Skeletal muscle cell (primary cell): ENCODE data around the gene LRRFIP2.
"Not testable (repeated sequence)": the region's sequence is repeated elsewhere in the genome, so short reads cannot be mapped to it uniquely, and the experiment has no call there.

Experiments
- DNase-seq: peaks from one replicate; pipeline ENCODE4 v3.0.0-alpha.2; 2010; ENCODE audit warnings: low read depth
- H3K4me3 ChIP-seq: 2 replicates; pipeline ENCODE4 v1.5.1; 2011; ENCODE audit warnings: low read depth, mild to moderate bottlenecking, control low read depth, low read length, moderate library complexity

The LRRFIP2 gene

GRCh38 chr3:37124435-37124834, 49.9 kb downstream of the LRRFIP2 start:
- H3K4me3 ChIP-seq, result no peak overlapping the region
- DNase-seq, result no peak

GRCh38 chr3:37123292-37123691, 51.1 kb downstream of the LRRFIP2 start:
- DNase-seq, result no peak
- H3K4me3 ChIP-seq, result no peak overlapping the region

GRCh38 chr3:37122069-37122468, 52.3 kb downstream of the LRRFIP2 start:
- not testable (repeated sequence) for H3K4me3 ChIP-seq, DNase-seq

GRCh38 chr3:37118163-37118562, 56.2 kb downstream of the LRRFIP2 start:
- no peak for DNase-seq
- H3K4me3 ChIP-seq, result no peak overlapping the region

- DNase-seq, result no peak
- H3K4me3 ChIP-seq, result no peak overlapping the region
Observed at GRCh38 chr3:37117548-37117947, 56.8 kb downstream of the LRRFIP2 start.

- H3K4me3 ChIP-seq, result no peak overlapping the region
Observed at GRCh38 chr3:37116998-37117397, 57.4 kb downstream of the LRRFIP2 start.

GRCh38 chr3:37115446-37115845, 58.9 kb downstream of the LRRFIP2 start:
- peak; percentile 46 for DNase-seq

More at GRCh38 chr3:37116998-37117397, 57.4 kb downstream of the LRRFIP2 start:
- no peak for DNase-seq

GRCh38 chr3:37114251-37115145, 59.9 kb downstream of the LRRFIP2 start:
- H3K4me3 ChIP-seq, result no peak overlapping the region
- DNase-seq, result peak; percentile 46

More at GRCh38 chr3:37115446-37115845, 58.9 kb downstream of the LRRFIP2 start:
- no peak overlapping the region for H3K4me3 ChIP-seq

GRCh38 chr3:37112987-37113386, 61.4 kb downstream of the LRRFIP2 start:
- DNase-seq, result no peak
- no peak overlapping the region for H3K4me3 ChIP-seq

- H3K4me3 ChIP-seq, result no peak overlapping the region
- DNase-seq, result no peak
Observed at GRCh38 chr3:37111199-37111598, 63.2 kb downstream of the LRRFIP2 start.

GRCh38 chr3:37107846-37108245, 66.5 kb downstream of the LRRFIP2 start:
- no peak for DNase-seq
- no peak overlapping the region for H3K4me3 ChIP-seq

- DNase-seq, result no peak
- H3K4me3 ChIP-seq, result no peak overlapping the region
Observed at GRCh38 chr3:37103103-37103808, 71.1 kb downstream of the LRRFIP2 start.

- DNase-seq, result no peak
- H3K4me3 ChIP-seq, result no peak overlapping the region
Observed at GRCh38 chr3:37100411-37100810, 74.0 kb downstream of the LRRFIP2 start.

- no peak overlapping the region for H3K4me3 ChIP-seq
- DNase-seq, result no peak
Observed at GRCh38 chr3:37099469-37099868, 74.9 kb downstream of the LRRFIP2 start.

GRCh38 chr3:37098884-37099283, 75.5 kb downstream of the LRRFIP2 start:
- no peak overlapping the region for H3K4me3 ChIP-seq
- DNase-seq, result no peak

- DNase-seq, result no peak
- H3K4me3 ChIP-seq, result no peak overlapping the region
Observed at GRCh38 chr3:37097776-37098175, 76.6 kb downstream of the LRRFIP2 start.

- DNase-seq, result no peak
- no peak overlapping the region for H3K4me3 ChIP-seq
Observed at GRCh38 chr3:37096975-37097374, 77.4 kb downstream of the LRRFIP2 start.

GRCh38 chr3:37096288-37096687, 78.1 kb downstream of the LRRFIP2 start:
- peak; percentile 27 for DNase-seq
- H3K4me3 ChIP-seq, result no peak overlapping the region

GRCh38 chr3:37094636-37095035, 79.7 kb downstream of the LRRFIP2 start:
- no peak for DNase-seq
- no peak overlapping the region for H3K4me3 ChIP-seq

- DNase-seq, result no peak
- no peak overlapping the region for H3K4me3 ChIP-seq
Observed at GRCh38 chr3:37093481-37093880, 80.9 kb downstream of the LRRFIP2 start.

- no peak overlapping the region for H3K4me3 ChIP-seq
- DNase-seq, result no peak
Observed at GRCh38 chr3:37092484-37092883, 81.9 kb downstream of the LRRFIP2 start.
